ENCODE measurements around the gene CHCHD10.

GRCh38 chr22:23815541-23816155, 47.9 kb upstream of the CHCHD10 start:
- no peak for TF ChIP-seq CTCF (IDR thresholded peaks at IDR 0.05)
- TF ChIP-seq POLR2A (IDR thresholded peaks at IDR 0.05): no peak

Measured in Peyer's patch (tissue), 4 donors.